GM13976 (cell line): ENCODE measurements around the gene BAX.
"Not testable (repeated sequence)": the region's sequence is repeated elsewhere in the genome, so short reads cannot be mapped to it uniquely, and the experiment has no call there.

Source experiments
- DNase-seq: peaks from one replicate; pipeline ENCODE4 v3.0.0; 2012; ENCODE audit warnings: low spot score
- CTCF ChIP-seq: IDR thresholded peaks from 2 replicates; pipeline ENCODE4 v1.5.1; 2012; ENCODE audit warnings: borderline replicate concordance, mild to moderate bottlenecking; ENCODE audit not compliant: insufficient read depth; ENCODE audit errors: extremely low read depth, missing control alignments, control extremely low read depth
- in situ Hi-C: fragments of 300-500 bp; cut with MboI; formaldehyde crosslinking; loops from one replicate; pipeline ENCODE4 v1.12.0; 2022; ENCODE audit warnings: low sequenced_read_pairs, mixed read lengths, inconsistent platforms; ENCODE audit not compliant: unreplicated experiment

Gene BAX

GRCh38 chr19:48922548-48923490 is 31.9 kb upstream of the BAX start:
- no peak for DNase-seq
- in situ Hi-C loops: no loop called here
- TF ChIP-seq CTCF: no peak

GRCh38 chr19:48925240-48925843 is 29.3 kb upstream of the BAX start:
- no peak for DNase-seq
- TF ChIP-seq CTCF: no peak
- in situ Hi-C loops: no loop called here

GRCh38 chr19:48925890-48926289 is 28.8 kb upstream of the BAX start:
- in situ Hi-C loops, DNase-seq: not testable (repeated sequence)

- in situ Hi-C loops: no loop called here
- peak; percentile 13 for DNase-seq
- no peak for TF ChIP-seq CTCF
These were observed 27.8 kb upstream of the BAX start for GRCh38 chr19:48926909-48927308.

- in situ Hi-C loops, DNase-seq: not testable (repeated sequence)
These were observed 27.0 kb upstream of the BAX start for GRCh38 chr19:48927692-48928091.

GRCh38 chr19:48928164-48929025 is 26.3 kb upstream of the BAX start:
- in situ Hi-C loops: no loop called here
- DNase-seq: no peak
- no peak for TF ChIP-seq CTCF

GRCh38 chr19:48933382-48933932 is 21.2 kb upstream of the BAX start, which contains the start of gene DHDH:
Gene DHDH, plus strand, starts transcription at chr19:48933699. Its CDS starts 23 bp downstream, at chr19:48933722.
- no peak for TF ChIP-seq CTCF
- peak; percentile 85 for DNase-seq
- in situ Hi-C loops: no loop called here
